SK-N-SH (cell line): ENCODE measurements around the gene SHB. TPM values are rescaled to one million over a fixed set of nuclear protein-coding genes. Genes with fewer than 3 reads are reported as not detected.
A peak's percentile ranks its signal among the peaks of the same experiment; 100 is the strongest.

Experiments
- CTCF ChIA-PET: fragments of 300-600, 350-600 bp; formaldehyde crosslinking; extraction: SDS; loops from one replicate; lab custom pipeline; 2021; lab: Yijun Ruan, JAX
- POLR2A ChIA-PET: fragments of 350-600 bp; sonication (Branson Sonifier 250); formaldehyde crosslinking; extraction: SDS; loops from one replicate; lab custom pipeline; 2020; ENCODE audit warnings: antibody characterized with exemption, inconsistent platforms; lab: Yijun Ruan, JAX
- DNase-seq: peaks from one replicate; pipeline ENCODE4 v3.0.0; 2012
- H2AFZ ChIP-seq: fragments of 200-600 bp; sonication (generic); 2 replicates; pipeline ENCODE4 v1.8.1; 2016; ENCODE audit warnings: antibody characterized with exemption, mild to moderate bottlenecking, low read depth
- H3F3A ChIP-seq: fragments of 200-600 bp; sonication (generic); replicated peaks from 2 replicates; pipeline ENCODE3; 2016; ENCODE audit warnings: antibody characterized with exemption, mild to moderate bottlenecking; ENCODE audit not compliant: insufficient read depth
- H3K27ac ChIP-seq, 2 experiments: fragments of 200-500 bp in 1 of 2; fragments of 200-600 bp in 1 of 2; sonication (Bioruptor generic) in 1 of 2; sonication (generic), shearing (Covaris generic) in 1 of 2; 2 replicates each; pipeline versions ENCODE4 v1.5.1 to v1.6.1; 2014 to 2016; ENCODE audit warnings: low read depth in 2 of 2, inconsistent platforms in 1 of 2, low read length in 1 of 2, mild to moderate bottlenecking in 1 of 2, mixed read lengths in 1 of 2
- H3K27me3 ChIP-seq: fragments of 200-600 bp; sonication (generic), shearing (Covaris generic); 2 replicates; pipeline ENCODE4 v1.6.1; 2016; ENCODE audit warnings: mixed run types; ENCODE audit not compliant: insufficient read depth
- H3K36me3 ChIP-seq, 2 experiments: fragments of 200-500 bp in 1 of 2; fragments of 200-600 bp in 1 of 2; sonication (Bioruptor generic) in 1 of 2; sonication (generic) in 1 of 2; replicated peaks in 1 of 2; 2 replicates each; pipeline versions ENCODE3 to v1.5.1; 2014 to 2016; ENCODE audit warnings: low read length in 1 of 2, mild to moderate bottlenecking in 1 of 2; ENCODE audit not compliant: insufficient read depth in 2 of 2, control insufficient read depth in 1 of 2
- H3K4me1 ChIP-seq, 2 experiments: fragments of 200-500 bp in 1 of 2; fragments of 200-600 bp in 1 of 2; sonication (Bioruptor generic) in 1 of 2; sonication (generic), shearing (Covaris generic) in 1 of 2; 2 replicates each; pipeline versions ENCODE4 v1.5.1 to v1.6.1; 2014 to 2016; ENCODE audit warnings: low read depth in 1 of 2, low read length in 1 of 2, mixed run types in 1 of 2; ENCODE audit not compliant: insufficient read depth in 2 of 2, control insufficient read depth in 1 of 2
- H3K4me2 ChIP-seq: fragments of 200-600 bp; sonication (generic), shearing (Covaris generic); 2 replicates; pipeline ENCODE4 v1.6.1; 2017; ENCODE audit warnings: mixed run types
- H3K4me3 ChIP-seq, 2 experiments: fragments of 200-500 bp in 1 of 2; fragments of 200-600 bp in 1 of 2; sonication (Bioruptor generic) in 1 of 2; sonication (generic), shearing (Covaris generic) in 1 of 2; 2 replicates each; pipeline versions ENCODE4 v1.5.1 to v1.8.1; 2014 to 2016; ENCODE audit warnings: low read depth in 2 of 2, inconsistent platforms in 1 of 2, low read length in 1 of 2, mild to moderate bottlenecking in 1 of 2, mixed read lengths in 1 of 2, moderate library complexity in 1 of 2
- H3K79me2 ChIP-seq: fragments of 200-600 bp; sonication (generic); 2 replicates; pipeline ENCODE4 v1.8.1; 2017; ENCODE audit warnings: mild to moderate bottlenecking; ENCODE audit not compliant: insufficient read depth
- H3K9ac ChIP-seq: fragments of 200-600 bp; sonication (generic); 2 replicates; pipeline ENCODE4 v1.6.1; 2017; ENCODE audit warnings: mixed run types
- H3K9me2 ChIP-seq: fragments of 200-600 bp; sonication (generic); 2 replicates; pipeline ENCODE4 v1.6.1; 2017; ENCODE audit warnings: mixed run types
- H3K9me3 ChIP-seq: fragments of 200-600 bp; sonication (generic); 2 replicates; pipeline ENCODE4 v1.6.1; 2017; ENCODE audit warnings: mixed run types, mild to moderate bottlenecking, moderate library complexity
- H4K20me1 ChIP-seq: fragments of 200-600 bp; sonication (generic); 2 replicates; pipeline ENCODE4 v1.6.1; 2017; ENCODE audit warnings: mild to moderate bottlenecking, mixed run types; ENCODE audit not compliant: insufficient read depth
- CHD2 ChIP-seq: fragments of 150-350 bp; IDR thresholded peaks from 2 replicates; pipeline ENCODE4 v1.6.1; 2018; ENCODE audit warnings: low read length; ENCODE audit not compliant: partially characterized antibody
- EP300 ChIP-seq, 2 experiments: IDR thresholded peaks; 2 replicates each; pipeline versions ENCODE4 v1.4.0 to v1.6.1; 2012; ENCODE audit warnings: borderline replicate concordance in 1 of 2, low read depth in 1 of 2, low read length in 1 of 2
- EZH2phosphoT487 ChIP-seq: fragments of 200-600 bp; sonication (generic); IDR thresholded peaks from 2 replicates; pipeline ENCODE4 v1.6.1; 2017; ENCODE audit warnings: low read depth, mixed run types, mild to moderate bottlenecking, antibody characterized with exemption, moderate library complexity, borderline replicate concordance
- FOSL2 ChIP-seq: IDR thresholded peaks from 2 replicates; pipeline ENCODE4 v1.4.0; 2012; ENCODE audit warnings: low read depth, mild to moderate bottlenecking, moderate library complexity, borderline replicate concordance
- FOXJ3 ChIP-seq: sonication (generic); formaldehyde crosslinking; IDR thresholded peaks from 2 replicates; pipeline ENCODE4 v1.5.1; 2020; ENCODE audit warnings: mild to moderate bottlenecking, missing genetic modification reagents
- FOXM1 ChIP-seq: IDR thresholded peaks from 2 replicates; pipeline ENCODE4 v1.4.0; 2012; ENCODE audit warnings: low read depth, mild to moderate bottlenecking
- GABPA ChIP-seq: IDR thresholded peaks from 2 replicates; pipeline ENCODE4 v1.4.0; 2012; ENCODE audit warnings: low read depth, mild to moderate bottlenecking
- GATA2 ChIP-seq: sonication (generic); formaldehyde crosslinking; IDR thresholded peaks from 2 replicates; pipeline ENCODE4 v1.5.0; 2020; ENCODE audit warnings: mild to moderate bottlenecking, missing genetic modification reagents
- MEF2A ChIP-seq: IDR thresholded peaks from 2 replicates; pipeline ENCODE4 v1.4.0; 2012; ENCODE audit warnings: low read depth, borderline replicate concordance
- MXI1 ChIP-seq: IDR thresholded peaks from 2 replicates; pipeline ENCODE4 v1.6.1; 2012; ENCODE audit warnings: mild to moderate bottlenecking, low read depth, low read length, improper control_type of control experiment
- NRF1 ChIP-seq: IDR thresholded peaks from 2 replicates; pipeline ENCODE4 v1.6.1; 2012; ENCODE audit warnings: low read depth, mild to moderate bottlenecking, low read length
- RAD21 ChIP-seq: IDR thresholded peaks from 2 replicates; pipeline ENCODE4 v1.6.1; 2012; ENCODE audit warnings: mild to moderate bottlenecking, low read length
- RCOR1 ChIP-seq: fragments of 150-350 bp; IDR thresholded peaks from 2 replicates; pipeline ENCODE4 v1.6.1; 2017; ENCODE audit warnings: antibody characterized with exemption, low read length
- REST ChIP-seq: IDR thresholded peaks from 2 replicates; pipeline ENCODE4 v1.6.1; 2012; ENCODE audit warnings: mild to moderate bottlenecking, low read depth, low read length, moderate library complexity
- RFX5 ChIP-seq: IDR thresholded peaks from 2 replicates; pipeline ENCODE4 v1.6.1; 2012; ENCODE audit warnings: mild to moderate bottlenecking, improper control_type of control experiment, low read length
- RXRA ChIP-seq: IDR thresholded peaks from 2 replicates; pipeline ENCODE4 v1.4.0; 2012; ENCODE audit warnings: low read depth, mild to moderate bottlenecking, borderline replicate concordance
- TAF1 ChIP-seq: IDR thresholded peaks from 2 replicates; pipeline ENCODE4 v1.6.1; 2012; ENCODE audit warnings: low read depth, mild to moderate bottlenecking, low read length, moderate library complexity, borderline replicate concordance
- TCF12 ChIP-seq: IDR thresholded peaks from 2 replicates; pipeline ENCODE4 v1.4.0; 2012
- USF1 ChIP-seq: IDR thresholded peaks from 2 replicates; pipeline ENCODE4 v1.4.0; 2012; ENCODE audit warnings: low read depth, borderline replicate concordance
- USF2 ChIP-seq: fragments of 150-350 bp; IDR thresholded peaks from 2 replicates; pipeline ENCODE4 v1.6.1; 2017; ENCODE audit warnings: antibody characterized with exemption, low read length, low read depth, borderline replicate concordance
- YY1 ChIP-seq: IDR thresholded peaks from 2 replicates; pipeline ENCODE4 v1.4.0; 2012; ENCODE audit warnings: low read depth, mild to moderate bottlenecking
- WGBS: methylation state at CpG from one replicate; pipeline ENCODE4 v1.1.6; 2017; ENCODE audit warnings: low lambda C conversion rate; 5-methylcytosine and 5-hydroxymethylcytosine counted together
- polyA plus RNA-seq, 3 experiments: library from polyadenylated mRNA; depleted of rRNA; stranded (reverse); fragments of >200 nt; gene quantifications; 2 replicates each; pipeline ENCODE4 v1.2.3, GENCODE V29; 2012
- TF ChIP-seq, protein P1 (sequence below): IDR thresholded peaks from 2 replicates; pipeline ENCODE4 v1.4.0; 2012; ENCODE audit warnings: low read depth
- TF ChIP-seq, protein P2 (sequence below): fragments of 200-600 bp; sonication (generic); IDR thresholded peaks from 2 replicates; pipeline ENCODE4 v1.6.1; 2017; ENCODE audit warnings: antibody characterized with exemption, mild to moderate bottlenecking, moderate library complexity
- TF ChIP-seq, protein P3 (sequence below): IDR thresholded peaks from 2 replicates; pipeline ENCODE4 v1.4.0; 2012; ENCODE audit warnings: low read depth, borderline replicate concordance

Gene SHB
- polyA plus RNA-seq, 1 of the 3 experiments (the other 2 are of a cell fraction) = 26.0 TPM

GRCh38 chr9:38022995-38023394 lies 46.0 kb downstream of the SHB start:
- H3K4me2 ChIP-seq = no peak overlapping the region
- H3K79me2 ChIP-seq = peaks cover 92% of the 10 kb centered on the region
- 56% methylated on average over 6 of the region's 8 CpGs for WGBS
- H3K27me3 ChIP-seq = no peaks in the 10 kb centered on the region
- H3K27ac ChIP-seq = peak overlapping the region; percentile 88 to 100
- H3F3A ChIP-seq = peaks cover 57% of the 10 kb centered on the region
- H3K9ac ChIP-seq = no peak overlapping the region
- peak; percentile 64 for DNase-seq
- no peak overlapping the region for H3K4me3 ChIP-seq
- peaks cover 78 to 94% of the 10 kb centered on the region in 2 experiments for H3K4me1 ChIP-seq
- no peaks in the 10 kb centered on the region for H3K9me2 ChIP-seq
- H4K20me1 ChIP-seq = no peaks in the 10 kb centered on the region
- H2AFZ ChIP-seq = no peak overlapping the region
- CTCF ChIA-PET = interaction anchor here (0.7 to 4.2 kb wide), 7 partner anchors 38 to 320 kb away, joined by 3 to 25 read pairs (median 4); partner anchors contain the start of gene SHB
- no peaks in the 10 kb centered on the region for H3K9me3 ChIP-seq
- peaks cover 0 to 10% of the 10 kb centered on the region in 2 experiments for H3K36me3 ChIP-seq
- POLR2A ChIA-PET = interaction anchor here (0.5 to 1.9 kb wide), 6 partner anchors 38 to 350 kb away, joined by 3 to 7 read pairs (median 3); no protein-coding TSS in a partner anchor
- TF ChIP-seq REST = no peak
- no peak for TF ChIP-seq MEF2A
- no peak for TF ChIP-seq RAD21
- no peak for TF ChIP-seq GATA2 (CRISPR knock-in tag)
- no peak for TF ChIP-seq NRF1
- TF ChIP-seq USF1 = no peak
- no peak for TF ChIP-seq RFX5
- TF ChIP-seq CHD2 = peak; percentile 13
- TF ChIP-seq YY1 = no peak
- no peak for TF ChIP-seq RXRA
- peak; percentile 66; the same call in 1 of the 2 replicates for TF ChIP-seq FOXJ3 (CRISPR knock-in tag)
- TF ChIP-seq EZH2phosphoT487 = no peak
- peak; percentile 54; the same call in 1 of the 2 replicates for TF ChIP-seq RCOR1
- no peak for TF ChIP-seq FOXM1
- peak; percentile 38; the same call in 1 of the 2 replicates for TF ChIP-seq MXI1
- TF ChIP-seq, protein P1, sequence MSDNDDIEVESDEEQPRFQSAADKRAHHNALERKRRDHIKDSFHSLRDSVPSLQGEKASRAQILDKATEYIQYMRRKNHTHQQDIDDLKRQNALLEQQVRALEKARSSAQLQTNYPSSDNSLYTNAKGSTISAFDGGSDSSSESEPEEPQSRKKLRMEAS = no peak
- TF ChIP-seq, protein P2, sequence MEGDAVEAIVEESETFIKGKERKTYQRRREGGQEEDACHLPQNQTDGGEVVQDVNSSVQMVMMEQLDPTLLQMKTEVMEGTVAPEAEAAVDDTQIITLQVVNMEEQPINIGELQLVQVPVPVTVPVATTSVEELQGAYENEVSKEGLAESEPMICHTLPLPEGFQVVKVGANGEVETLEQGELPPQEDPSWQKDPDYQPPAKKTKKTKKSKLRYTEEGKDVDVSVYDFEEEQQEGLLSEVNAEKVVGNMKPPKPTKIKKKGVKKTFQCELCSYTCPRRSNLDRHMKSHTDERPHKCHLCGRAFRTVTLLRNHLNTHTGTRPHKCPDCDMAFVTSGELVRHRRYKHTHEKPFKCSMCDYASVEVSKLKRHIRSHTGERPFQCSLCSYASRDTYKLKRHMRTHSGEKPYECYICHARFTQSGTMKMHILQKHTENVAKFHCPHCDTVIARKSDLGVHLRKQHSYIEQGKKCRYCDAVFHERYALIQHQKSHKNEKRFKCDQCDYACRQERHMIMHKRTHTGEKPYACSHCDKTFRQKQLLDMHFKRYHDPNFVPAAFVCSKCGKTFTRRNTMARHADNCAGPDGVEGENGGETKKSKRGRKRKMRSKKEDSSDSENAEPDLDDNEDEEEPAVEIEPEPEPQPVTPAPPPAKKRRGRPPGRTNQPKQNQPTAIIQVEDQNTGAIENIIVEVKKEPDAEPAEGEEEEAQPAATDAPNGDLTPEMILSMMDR = no peak
- TF ChIP-seq, protein P3, sequence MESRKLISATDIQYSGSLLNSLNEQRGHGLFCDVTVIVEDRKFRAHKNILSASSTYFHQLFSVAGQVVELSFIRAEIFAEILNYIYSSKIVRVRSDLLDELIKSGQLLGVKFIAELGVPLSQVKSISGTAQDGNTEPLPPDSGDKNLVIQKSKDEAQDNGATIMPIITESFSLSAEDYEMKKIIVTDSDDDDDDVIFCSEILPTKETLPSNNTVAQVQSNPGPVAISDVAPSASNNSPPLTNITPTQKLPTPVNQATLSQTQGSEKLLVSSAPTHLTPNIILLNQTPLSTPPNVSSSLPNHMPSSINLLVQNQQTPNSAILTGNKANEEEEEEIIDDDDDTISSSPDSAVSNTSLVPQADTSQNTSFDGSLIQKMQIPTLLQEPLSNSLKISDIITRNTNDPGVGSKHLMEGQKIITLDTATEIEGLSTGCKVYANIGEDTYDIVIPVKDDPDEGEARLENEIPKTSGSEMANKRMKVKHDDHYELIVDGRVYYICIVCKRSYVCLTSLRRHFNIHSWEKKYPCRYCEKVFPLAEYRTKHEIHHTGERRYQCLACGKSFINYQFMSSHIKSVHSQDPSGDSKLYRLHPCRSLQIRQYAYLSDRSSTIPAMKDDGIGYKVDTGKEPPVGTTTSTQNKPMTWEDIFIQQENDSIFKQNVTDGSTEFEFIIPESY = no peak
- TF ChIP-seq TAF1 = no peak
- TF ChIP-seq EP300 (IDR thresholded peaks at IDR 0.05; ENCODE audit: borderline replicate concordance in 1 of 2, low read depth in 1 of 2, low read length in 1 of 2) = peak in 1 of 2 experiments; percentile 66; a peak in 1 of 4 replicates
- TF ChIP-seq FOSL2 = no peak
- TF ChIP-seq TCF12 = no peak
- TF ChIP-seq GABPA = no peak
- TF ChIP-seq USF2 = no peak
